HepG2 (cell line): ENCODE measurements around the gene DCUN1D3. TPM values are rescaled to one million over a fixed set of nuclear protein-coding genes. Genes with fewer than 3 reads are reported as not detected.
A peak's percentile ranks its signal among the peaks of the same experiment; 100 is the strongest.

ENCODE experiments used
- ATAD3A ChIP-seq: sonication (generic); formaldehyde crosslinking; IDR thresholded peaks from 2 replicates; pipeline ENCODE4 v1.4.0; 2020; ENCODE audit warnings: missing genetic modification reagents
- ETS1 ChIP-seq: sonication (generic); formaldehyde crosslinking; IDR thresholded peaks from 2 replicates; pipeline ENCODE4 v1.4.0; 2020; ENCODE audit warnings: missing genetic modification reagents
- HMG20B ChIP-seq: conservative IDR thresholded peaks from 2 replicates; pipeline ENCODE4 v1.6.1; 2016; ENCODE audit warnings: missing genetic modification reagents, missing compliant biosample characterization
- HNRNPL ChIP-seq: fragments of 200-400 bp; formaldehyde crosslinking; IDR thresholded peaks from 2 replicates; pipeline ENCODE4 v1.6.1; 2017; ENCODE audit warnings: mild to moderate bottlenecking, low read depth, low read length
- KDM4B ChIP-seq: sonication (generic); formaldehyde crosslinking; IDR thresholded peaks from 2 replicates; pipeline ENCODE4 v1.4.0; 2020; ENCODE audit warnings: missing genetic modification reagents
- KLF13 ChIP-seq: sonication (generic); formaldehyde crosslinking; IDR thresholded peaks from 2 replicates; pipeline ENCODE4 v1.4.0; 2020; ENCODE audit warnings: mild to moderate bottlenecking, missing genetic modification reagents
- MLXIP ChIP-seq: sonication (generic); formaldehyde crosslinking; IDR thresholded peaks from 2 replicates; pipeline ENCODE4 v1.9.0; 2021; ENCODE audit warnings: missing genetic modification reagents, borderline replicate concordance
- PAX8 ChIP-seq: sonication (generic); formaldehyde crosslinking; IDR thresholded peaks from 2 replicates; pipeline ENCODE4 v1.8.0; 2022; ENCODE audit warnings: mild to moderate bottlenecking, missing genetic modification reagents, borderline replicate concordance
- PBX3 ChIP-seq: sonication (generic); formaldehyde crosslinking; IDR thresholded peaks from 2 replicates; pipeline ENCODE4 v1.8.1; 2023; ENCODE audit warnings: missing genetic modification reagents, inconsistent platforms, borderline replicate concordance
- POLR2A ChIP-seq, 2 experiments: IDR thresholded peaks; 2 replicates each; pipeline ENCODE4 v1.6.1; 2011; ENCODE audit warnings: low read depth in 2 of 2, low read length in 2 of 2, mild to moderate bottlenecking in 1 of 2, moderate library complexity in 1 of 2; ENCODE audit not compliant: insufficient read depth in 1 of 2
- RBM39 ChIP-seq: fragments of 200-400 bp; formaldehyde crosslinking; IDR thresholded peaks from one replicate; pipeline ENCODE4 v1.6.1; 2018; ENCODE audit warnings: antibody characterized with exemption, mild to moderate bottlenecking, low read depth, low read length; ENCODE audit not compliant: poor library complexity, severe bottlenecking
- TEAD3 ChIP-seq: optimal IDR thresholded peaks from 2 replicates; pipeline ENCODE3; 2016; ENCODE audit warnings: borderline replicate concordance
- ZBTB38 ChIP-seq: sonication (generic); formaldehyde crosslinking; IDR thresholded peaks from 2 replicates; pipeline ENCODE4 v1.5.1; 2020; ENCODE audit warnings: mild to moderate bottlenecking, missing genetic modification reagents
- ZFP91 ChIP-seq: sonication (generic); formaldehyde crosslinking; IDR thresholded peaks from 2 replicates; pipeline ENCODE4 v1.9.0; 2022; ENCODE audit warnings: missing genetic modification reagents, mild to moderate bottlenecking, borderline replicate concordance
- ZNF138 ChIP-seq: sonication (generic); formaldehyde crosslinking; IDR thresholded peaks from 2 replicates; pipeline ENCODE4 v1.5.0; 2020; ENCODE audit warnings: mild to moderate bottlenecking, low read depth, missing genetic modification reagents
- ZNF326 ChIP-seq: sonication (generic); formaldehyde crosslinking; IDR thresholded peaks from 2 replicates; pipeline ENCODE4 v1.4.0; 2020; ENCODE audit warnings: missing genetic modification reagents, borderline replicate concordance
- ZNF382 ChIP-seq: sonication (generic); formaldehyde crosslinking; IDR thresholded peaks from 2 replicates; pipeline ENCODE4 v1.5.0; 2020; ENCODE audit warnings: missing genetic modification reagents, mild to moderate bottlenecking, borderline replicate concordance
- ZNF44 ChIP-seq: sonication (generic); formaldehyde crosslinking; IDR thresholded peaks from 2 replicates; pipeline ENCODE4 v1.5.1; 2020; ENCODE audit warnings: mild to moderate bottlenecking, missing genetic modification reagents
- ZNF691 ChIP-seq: sonication (generic); formaldehyde crosslinking; IDR thresholded peaks from 2 replicates; pipeline ENCODE4 v1.4.0; 2020; ENCODE audit warnings: missing genetic modification reagents, low read depth, mild to moderate bottlenecking, borderline replicate concordance
- ZNF737 ChIP-seq: sonication (generic); formaldehyde crosslinking; IDR thresholded peaks from 2 replicates; pipeline ENCODE4 v1.5.0; 2020; ENCODE audit warnings: missing genetic modification reagents, mild to moderate bottlenecking, borderline replicate concordance
- ZNF850 ChIP-seq: sonication (generic); formaldehyde crosslinking; conservative IDR thresholded peaks from 2 replicates; pipeline ENCODE4 v1.9.0; 2021; ENCODE audit warnings: mild to moderate bottlenecking, missing genetic modification reagents
- polyA plus RNA-seq, 8 experiments: library from polyadenylated mRNA; depleted of rRNA in 3 of 8; stranded (reverse) in 7 of 8; unstranded in 1 of 8; fragments of >200 nt; fragmentation: Illumina TruSeq in 4 of 8; extraction: Trizol in 4 of 8; gene quantifications; 2 replicates each; pipeline versions ENCODE4 v1.2.1 to v1.2.3, GENCODE V29; 2011 to 2016; ENCODE audit warnings: low read depth in 4 of 8, missing spikeins in 1 of 8, mixed read lengths in 1 of 8; ENCODE audit not compliant: insufficient read depth in 1 of 8
- total RNA-seq, 5 experiments: library from RNA; depleted of rRNA; stranded (reverse); fragments of >200 nt; fragmentation: Illumina TruSeq; extraction: Trizol; gene quantifications; 2 replicates each; pipeline ENCODE4 v1.2.3, GENCODE V29; 2016; ENCODE audit warnings: low read depth in 1 of 5

The DCUN1D3 gene
- total and polyA plus RNA-seq, 2 of the 13 experiments (the other 11 are each of a cell fraction or from before 2014, with no cell fraction given), result 5.0 to 19.3 TPM

GRCh38 chr16:20807862-20808261, 92.3 kb downstream of the DCUN1D3 start (continued):
- no peak for TF ChIP-seq MLXIP
- no peak for TF ChIP-seq HNRNPL
- no peak for TF ChIP-seq KLF13 (CRISPR knock-in tag)
- TF ChIP-seq ZBTB38 (CRISPR knock-in tag), result peak; percentile 87
- TF ChIP-seq ETS1 (CRISPR knock-in tag), result no peak
- no peak for TF ChIP-seq PAX8 (CRISPR knock-in tag)
- no peak for TF ChIP-seq ZNF850 (CRISPR knock-in tag)
- no peak for TF ChIP-seq PBX3 (CRISPR knock-in tag)
- TF ChIP-seq TEAD3 (CRISPR knock-in tag), result no peak
- TF ChIP-seq ZNF691 (CRISPR knock-in tag), result no peak
- TF ChIP-seq POLR2A (IDR thresholded peaks at IDR 0.05; ENCODE audit: insufficient read depth in 1 of 2, low read depth in 2 of 2, low read length in 2 of 2), result peak in 1 of 2 experiments; percentile 19; a peak in 1 of 4 replicates
- TF ChIP-seq ZFP91, result no peak
- TF ChIP-seq HMG20B (CRISPR knock-in tag), result no peak
- no peak for TF ChIP-seq ATAD3A (CRISPR knock-in tag)
- no peak for TF ChIP-seq ZNF737 (CRISPR knock-in tag)
- no peak for TF ChIP-seq ZNF44 (CRISPR knock-in tag)
- TF ChIP-seq ZNF382 (CRISPR knock-in tag), result no peak
- TF ChIP-seq RBM39, result no peak
- TF ChIP-seq ZNF326 (CRISPR knock-in tag), result no peak
- no peak for TF ChIP-seq ZNF138 (CRISPR knock-in tag)
- no peak for TF ChIP-seq KDM4B (CRISPR knock-in tag)
